Heart left ventricle (tissue), 16 donors: ENCODE measurements around the gene NKIRAS1. TPM values are rescaled to one million over a fixed set of nuclear protein-coding genes. Genes with fewer than 3 reads are reported as not detected.

Experiments used
- ATAC-seq, 4 donors: fragments of 200-7000 bp; cut with Tn5 transposase; one replicate each; pipeline ENCODE4 v1.9.1; 2020 to 2022; ENCODE audit warnings: moderate library complexity in 4 of 4, mild to moderate bottlenecking in 3 of 4, moderate number of reproducible peaks in 1 of 4
- DNase-seq, 5 donors: peaks; one replicate each; pipeline ENCODE4 v3.0.0-alpha.2; 2020
- H3K27ac ChIP-seq, 12 donors: fragments of 200-600 bp; sonication (generic) in 4 of 12; one replicate each; pipeline versions ENCODE4 v1.5.0 to v1.8.0; 2016 to 2022; ENCODE audit warnings: mild to moderate bottlenecking in 2 of 12
- H3K27me3 ChIP-seq, 9 donors: fragments of 200-600 bp; sonication (generic) in 2 of 9; one replicate each; pipeline versions ENCODE4 v1.5.1 to v1.8.0; 2016 to 2022; ENCODE audit warnings: mild to moderate bottlenecking in 3 of 9
- H3K36me3 ChIP-seq, 9 donors: fragments of 200-600 bp; sonication (generic) in 2 of 9; one replicate each; pipeline versions ENCODE4 v1.5.0 to v1.8.0; 2018 to 2022; ENCODE audit warnings: mild to moderate bottlenecking in 2 of 9
- H3K4me1 ChIP-seq, 12 donors: fragments of 200-600 bp; sonication (generic) in 4 of 12; one replicate each; pipeline versions ENCODE4 v1.5.0 to v1.8.0; 2016 to 2022; ENCODE audit warnings: mild to moderate bottlenecking in 3 of 12
- H3K4me3 ChIP-seq, 12 donors: fragments of 200-600 bp; sonication (generic) in 4 of 12; one replicate each; pipeline versions ENCODE4 v1.5.0 to v1.8.0; 2017 to 2022; ENCODE audit warnings: mild to moderate bottlenecking in 9 of 12, moderate library complexity in 4 of 12
- H3K9me3 ChIP-seq, 12 donors: fragments of 200-600 bp; sonication (generic) in 4 of 12; one replicate each; pipeline versions ENCODE4 v1.5.0 to v1.8.0; 2016 to 2022; ENCODE audit warnings: mild to moderate bottlenecking in 1 of 12
- CTCF ChIP-seq, 12 donors: fragments of 200-600 bp; sonication (generic) in 4 of 12; IDR thresholded peaks; one replicate each; pipeline versions ENCODE4 v1.5.0 to v1.8.0; 2018 to 2022; ENCODE audit warnings: antibody characterized with exemption in 12 of 12, mild to moderate bottlenecking in 5 of 12
- POLR2A ChIP-seq, 2 donors: fragments of 450-650 bp; IDR thresholded peaks; one replicate each; pipeline ENCODE4 v1.6.1; 2017; ENCODE audit warnings: antibody characterized with exemption in 2 of 2, mild to moderate bottlenecking in 2 of 2, moderate library complexity in 2 of 2
- WGBS, 4 donors: extraction: QIAGEN DNeasy Blood & Tissue Kit in 2 of 4; methylation state at CpG; one replicate each; pipeline versions ENCODE4 v1.1.5 to v1.1.7; 2013 to 2018; 5-methylcytosine and 5-hydroxymethylcytosine counted together
- intact Hi-C, 10 donors: fragments of 100-400 bp; cut with DNase I; formaldehyde crosslinking; loops; one replicate each; pipeline versions ENCODE4 v1.11.1 to v1.14.2; 2022
- polyA plus RNA-seq, 2 donors: library from polyadenylated mRNA; stranded (reverse); fragments of 200-250 nt; gene quantifications; one replicate each; pipeline ENCODE4 v1.2.3, GENCODE V29; 2013
- total RNA-seq, 9 donors: library from RNA; depleted of rRNA in 2 of 9; stranded (reverse); fragments of >200 nt in 2 of 9; fragmentation: NEBNext Ultra II Directional in 3 of 9; extraction: Animal tissue kit (Norgen Biotek cat#: 25700) in 3 of 9; gene quantifications; one replicate each; pipeline versions ENCODE4 v1.1.0 to v1.2.4, GENCODE V29; 2016 to 2023
- donor health status: ischemic (EF 13 %, LVEDD 7.1; RV severe dilation, severe dysfunction).
- donor health status: healthy with polysubstance abuse.
- donor health status: DM: no; HTN: yes; CAD: no.
- donor health status: DM: no; HTN: no; CAD: no.
- donor health status: ischemic (EF 25% LVEDD 6.9; RV normal size, moderate dysfunction).
- donor health status: ischemic (EF 25% LVEDD 5.7; RV mildly dilated, moderate dysfunction).
- donor health status: healthy.
- donor health status: DM: yes; HTN: yes; CAD: no.
- donor health status: ischemic (EF 35%, LVEDD 5.7; RV mildly dilated, moderate dysfunction).
- donor health status: nonischemic (EF 11% LVEDD 7.7; RV severe dilation, severe dysfunction).
- donor health status: DM: yes; HTN: yes; CAD: no.
- donor health status: PGD.
- donor health status: ischemic (EF 29% LVEDD 5.4; RV normal size, mild dysfunction).
- donor health status: nonischemic (EF 23%, LVEDD 6.1; RV moderate dilation, normal function).

The NKIRAS1 gene
- total and polyA plus RNA-seq, 11 donors, result 13.3 to 23.2 (median 17.8) TPM

DNA sequence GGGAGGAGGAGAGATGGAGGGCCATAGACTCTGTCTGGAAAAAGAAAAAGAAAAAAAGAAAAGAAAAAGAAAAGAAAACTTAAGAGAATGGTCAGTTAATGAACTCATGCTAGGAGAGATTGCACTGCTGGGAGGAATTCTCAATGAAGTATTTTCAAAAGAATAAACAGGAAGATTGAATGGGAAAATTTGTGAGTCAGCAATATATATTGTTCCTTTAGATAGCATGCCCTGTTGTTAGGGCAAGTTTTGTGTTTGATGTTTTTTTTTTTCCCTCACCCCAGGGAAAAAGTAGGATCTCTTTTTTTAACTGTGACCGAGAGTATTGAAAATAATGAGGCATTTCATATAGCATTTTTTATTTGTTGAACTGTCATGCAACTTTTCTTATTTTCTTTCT, 20.5 kb upstream of the NKIRAS1 start:
- H3K9me3 ChIP-seq, result no peaks in the 10 kb centered on the region
- TF ChIP-seq POLR2A (IDR thresholded peaks at IDR 0.05), result no peak
- TF ChIP-seq CTCF (IDR thresholded peaks at IDR 0.05), result no peak
- no peak for ATAC-seq
- 83 to 93% (median 88%) methylated on average over 1 of the region's 1 CpG for WGBS, 4 donors
- intact Hi-C loops, result no loop called here
- peaks cover 0 to 2% (median 0%) of the 10 kb centered on the region in 12 donors for H3K4me1 ChIP-seq
- no peaks in the 10 kb centered on the region for H3K27me3 ChIP-seq
- H3K27ac ChIP-seq, result no peak overlapping the region
- no peak for DNase-seq
- H3K36me3 ChIP-seq, result no peaks in the 10 kb centered on the region
- H3K4me3 ChIP-seq, result no peak overlapping the region

- H3K27me3 ChIP-seq, result no peaks in the 10 kb centered on the region
- intact Hi-C loops, result no loop called here
- no peaks in the 10 kb centered on the region for H3K36me3 ChIP-seq
- no peak for ATAC-seq
- H3K4me1 ChIP-seq, result peaks cover 0 to 4% (median 0%) of the 10 kb centered on the region in 12 donors
- no peak for DNase-seq
- TF ChIP-seq POLR2A (IDR thresholded peaks at IDR 0.05), result no peak
- TF ChIP-seq CTCF (IDR thresholded peaks at IDR 0.05), result no peak
- no peak overlapping the region for H3K27ac ChIP-seq
- WGBS, 4 donors, result 64 to 85% (median 75%) methylated on average over 4 of the region's 4 CpGs
- no peaks in the 10 kb centered on the region for H3K9me3 ChIP-seq
- no peak overlapping the region for H3K4me3 ChIP-seq
These were observed 17.5 kb upstream of the NKIRAS1 start for GRCh38 chr3:23934253-23934652.

DNA sequence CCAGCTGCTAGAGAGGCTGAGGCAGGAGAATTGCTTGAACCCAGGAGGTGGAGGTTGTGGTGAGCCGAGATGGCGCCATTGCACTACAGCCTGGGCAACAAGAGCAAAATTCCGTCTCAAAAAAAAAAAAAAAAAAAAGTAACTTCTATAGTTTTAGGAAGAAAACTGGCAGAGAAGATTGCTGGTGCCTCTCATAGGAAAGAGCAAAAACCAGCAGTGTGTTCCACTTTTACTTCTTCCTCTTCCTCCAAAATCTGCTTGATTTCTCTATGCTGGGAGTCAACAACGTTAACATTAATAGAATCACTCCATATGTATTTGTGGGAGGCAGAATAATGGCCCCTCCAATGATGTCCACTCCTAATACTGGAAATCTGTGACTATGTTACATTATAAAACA, 15.8 kb upstream of the NKIRAS1 start:
- no peaks in the 10 kb centered on the region for H3K9me3 ChIP-seq
- H3K4me3 ChIP-seq, result no peak overlapping the region
- no peaks in the 10 kb centered on the region for H3K36me3 ChIP-seq
- 82 to 91% (median 86%) methylated on average over 4 of the region's 4 CpGs for WGBS, 4 donors
- no peak for TF ChIP-seq CTCF (IDR thresholded peaks at IDR 0.05)
- TF ChIP-seq POLR2A (IDR thresholded peaks at IDR 0.05), result no peak
- ATAC-seq (no peak), DNase-seq (no peak)
- H3K27ac ChIP-seq, result no peak overlapping the region
- intact Hi-C loops, result no loop called here
- H3K4me1 ChIP-seq, result peaks cover 0 to 4% (median 0%) of the 10 kb centered on the region in 12 donors
- no peaks in the 10 kb centered on the region for H3K27me3 ChIP-seq

GRCh38 chr3:23931597-23931996, 14.8 kb upstream of the NKIRAS1 start:
- WGBS, 4 donors, result 69 to 87% (median 81%) methylated on average over 3 of the region's 3 CpGs
- intact Hi-C loops, result no loop called here
- peaks cover 0 to 4% (median 0%) of the 10 kb centered on the region in 12 donors for H3K4me1 ChIP-seq

More at GRCh38 chr3:23931597-23931996, 14.8 kb upstream of the NKIRAS1 start:
- ATAC-seq (no peak), DNase-seq (no peak)
- H3K9me3 ChIP-seq, result no peaks in the 10 kb centered on the region
- TF ChIP-seq CTCF (IDR thresholded peaks at IDR 0.05) (no peak), POLR2A (IDR thresholded peaks at IDR 0.05) (no peak)
- no peak overlapping the region for H3K4me3 ChIP-seq
- no peak overlapping the region for H3K27ac ChIP-seq
- H3K36me3 ChIP-seq, result no peaks in the 10 kb centered on the region
- H3K27me3 ChIP-seq, result no peaks in the 10 kb centered on the region
